Upper lobe of right lung (tissue), 1 donor: ENCODE results near the gene CKAP5. TPM values are rescaled to one million over a fixed set of nuclear protein-coding genes. Genes with fewer than 3 reads are reported as not detected.
"Not testable (repeated sequence)": the region's sequence is repeated elsewhere in the genome, so short reads cannot be mapped to it uniquely, and the experiment has no call there.

ENCODE experiments used
- ATAC-seq: fragments of 200-7000 bp; cut with Tn5 transposase; one replicate; pipeline ENCODE4 v1.9.1; 2020; ENCODE audit warnings: mild to moderate bottlenecking, moderate library complexity
- DNase-seq: peaks from one replicate; pipeline ENCODE4 v3.0.0-alpha.2; 2020
- H3K27ac ChIP-seq: fragments of 200-600 bp; one replicate; pipeline ENCODE4 v1.8.0; 2022
- H3K27me3 ChIP-seq: fragments of 200-600 bp; one replicate; pipeline ENCODE4 v1.8.0; 2022; ENCODE audit warnings: mild to moderate bottlenecking
- H3K36me3 ChIP-seq: fragments of 200-600 bp; one replicate; pipeline ENCODE4 v1.8.0; 2022
- H3K4me1 ChIP-seq: fragments of 200-600 bp; one replicate; pipeline ENCODE4 v1.8.0; 2022
- H3K4me3 ChIP-seq: fragments of 200-600 bp; one replicate; pipeline ENCODE4 v1.8.0; 2022; ENCODE audit warnings: mild to moderate bottlenecking
- H3K9me3 ChIP-seq: fragments of 200-600 bp; one replicate; pipeline ENCODE4 v1.8.0; 2022
- intact Hi-C: fragments of 100-400 bp; cut with DNase I; formaldehyde crosslinking; loops from one replicate; pipeline ENCODE4 v1.11.0; 2022
- total RNA-seq: library from RNA; stranded (reverse); fragmentation: NEBNext Ultra II Directional; extraction: Animal tissue kit (Norgen Biotek cat#: 25700); gene quantifications from one replicate; pipeline ENCODE4 v1.2.1, GENCODE V29; 2021
- TF ChIP-seq, protein P1 (sequence below): fragments of 200-600 bp; IDR thresholded peaks from one replicate; pipeline ENCODE4 v1.8.0; 2022; ENCODE audit warnings: antibody characterized with exemption
- donor health status: DM: no; HTN: yes; CAD: no; lungs with severe emphysema.

CKAP5 gene
- total RNA-seq, 1 donor from 2014 or later: 56.3 TPM

- no peak for ATAC-seq
- no peak overlapping the region for H3K27ac ChIP-seq
Observed at GRCh38 chr11:46722566-46723358, 123.3 kb downstream of the CKAP5 start.

GRCh38 chr11:46721286-46721685 lies 124.8 kb downstream of the CKAP5 start:
- TF ChIP-seq, protein P1, sequence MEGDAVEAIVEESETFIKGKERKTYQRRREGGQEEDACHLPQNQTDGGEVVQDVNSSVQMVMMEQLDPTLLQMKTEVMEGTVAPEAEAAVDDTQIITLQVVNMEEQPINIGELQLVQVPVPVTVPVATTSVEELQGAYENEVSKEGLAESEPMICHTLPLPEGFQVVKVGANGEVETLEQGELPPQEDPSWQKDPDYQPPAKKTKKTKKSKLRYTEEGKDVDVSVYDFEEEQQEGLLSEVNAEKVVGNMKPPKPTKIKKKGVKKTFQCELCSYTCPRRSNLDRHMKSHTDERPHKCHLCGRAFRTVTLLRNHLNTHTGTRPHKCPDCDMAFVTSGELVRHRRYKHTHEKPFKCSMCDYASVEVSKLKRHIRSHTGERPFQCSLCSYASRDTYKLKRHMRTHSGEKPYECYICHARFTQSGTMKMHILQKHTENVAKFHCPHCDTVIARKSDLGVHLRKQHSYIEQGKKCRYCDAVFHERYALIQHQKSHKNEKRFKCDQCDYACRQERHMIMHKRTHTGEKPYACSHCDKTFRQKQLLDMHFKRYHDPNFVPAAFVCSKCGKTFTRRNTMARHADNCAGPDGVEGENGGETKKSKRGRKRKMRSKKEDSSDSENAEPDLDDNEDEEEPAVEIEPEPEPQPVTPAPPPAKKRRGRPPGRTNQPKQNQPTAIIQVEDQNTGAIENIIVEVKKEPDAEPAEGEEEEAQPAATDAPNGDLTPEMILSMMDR: no peak
- no peaks in the 10 kb centered on the region for H3K4me1 ChIP-seq
- no peak overlapping the region for H3K4me3 ChIP-seq
- intact Hi-C loops: no loop called here
- no peak overlapping the region for H3K27ac ChIP-seq
- no peaks in the 10 kb centered on the region for H3K27me3 ChIP-seq
- no peaks in the 10 kb centered on the region for H3K9me3 ChIP-seq
- DNase-seq: no peak
- no peak for ATAC-seq
- no peaks in the 10 kb centered on the region for H3K36me3 ChIP-seq

More at GRCh38 chr11:46722566-46723358, 123.3 kb downstream of the CKAP5 start:
- Histone ChIP-seq H3K27me3 (no peaks in the 10 kb centered on the region), H3K9me3 (no peaks in the 10 kb centered on the region), H3K4me1 (no peaks in the 10 kb centered on the region), H3K36me3 (no peaks in the 10 kb centered on the region), H3K4me3 (no peak overlapping the region)
- DNase-seq: no peak
- TF ChIP-seq, protein P1: no peak
- intact Hi-C loops: no loop called here

DNA sequence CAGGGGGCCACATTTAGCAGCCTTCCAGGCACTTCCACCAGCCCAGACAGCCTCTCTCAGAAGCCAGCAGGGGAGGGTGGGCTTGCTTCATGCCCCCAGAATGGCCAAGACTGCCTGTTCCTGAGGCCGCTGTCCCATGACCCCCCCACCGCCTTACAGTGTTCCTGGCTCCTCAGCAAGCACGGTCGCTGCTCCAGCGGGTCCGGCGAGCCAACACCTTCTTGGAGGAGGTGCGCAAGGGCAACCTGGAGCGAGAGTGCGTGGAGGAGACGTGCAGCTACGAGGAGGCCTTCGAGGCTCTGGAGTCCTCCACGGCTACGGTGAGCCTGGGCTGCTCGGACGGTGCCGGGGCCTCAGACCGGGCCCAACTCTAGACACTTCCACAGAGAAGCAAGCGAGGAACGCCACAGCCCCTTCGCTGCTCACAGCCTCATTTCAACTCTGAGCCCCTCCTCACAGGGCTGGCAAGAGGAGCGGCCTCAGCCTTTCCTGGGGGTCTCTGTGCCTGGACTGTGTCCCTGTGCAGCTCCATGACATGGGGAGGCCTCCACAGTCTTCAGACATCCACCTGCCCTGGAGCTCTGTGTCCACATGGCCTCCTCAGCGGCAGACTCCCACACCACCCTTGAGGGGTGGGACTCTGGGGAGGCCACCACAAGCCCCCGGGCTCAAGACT lies 126.4 kb downstream of the CKAP5 start:
- intact Hi-C loops: no loop called here
- TF ChIP-seq, protein P1: no peak
- peak; percentile 6 for ATAC-seq

GRCh38 chr11:46719048-46719542 lies 127.0 kb downstream of the CKAP5 start, which contains the start of gene F2:
TSS of gene F2 (plus strand) at chr11:46719213. CDS start at chr11:46719236, 23 bp downstream.
- DNase-seq (no peak), ATAC-seq (peak; percentile 6)
- intact Hi-C loops: no loop called here
- no peaks in the 10 kb centered on the region for H3K27me3 ChIP-seq
- H3K4me1 ChIP-seq: no peaks in the 10 kb centered on the region
- H3K4me3 ChIP-seq: no peak within 1 kb of the TSS
- H3K27ac ChIP-seq: no peak within 1 kb of the TSS
- no peaks in the 10 kb centered on the region for H3K36me3 ChIP-seq
- no peaks in the 10 kb centered on the region for H3K9me3 ChIP-seq
- TF ChIP-seq, protein P1: no peak

More for the DNA sequence above, 126.4 kb downstream of the CKAP5 start:
- Histone ChIP-seq H3K27ac (no peak overlapping the region), H3K4me3 (no peak overlapping the region), H3K27me3 (no peaks in the 10 kb centered on the region), H3K4me1 (no peaks in the 10 kb centered on the region), H3K36me3 (no peaks in the 10 kb centered on the region), H3K9me3 (no peaks in the 10 kb centered on the region)
- no peak for DNase-seq

DNA sequence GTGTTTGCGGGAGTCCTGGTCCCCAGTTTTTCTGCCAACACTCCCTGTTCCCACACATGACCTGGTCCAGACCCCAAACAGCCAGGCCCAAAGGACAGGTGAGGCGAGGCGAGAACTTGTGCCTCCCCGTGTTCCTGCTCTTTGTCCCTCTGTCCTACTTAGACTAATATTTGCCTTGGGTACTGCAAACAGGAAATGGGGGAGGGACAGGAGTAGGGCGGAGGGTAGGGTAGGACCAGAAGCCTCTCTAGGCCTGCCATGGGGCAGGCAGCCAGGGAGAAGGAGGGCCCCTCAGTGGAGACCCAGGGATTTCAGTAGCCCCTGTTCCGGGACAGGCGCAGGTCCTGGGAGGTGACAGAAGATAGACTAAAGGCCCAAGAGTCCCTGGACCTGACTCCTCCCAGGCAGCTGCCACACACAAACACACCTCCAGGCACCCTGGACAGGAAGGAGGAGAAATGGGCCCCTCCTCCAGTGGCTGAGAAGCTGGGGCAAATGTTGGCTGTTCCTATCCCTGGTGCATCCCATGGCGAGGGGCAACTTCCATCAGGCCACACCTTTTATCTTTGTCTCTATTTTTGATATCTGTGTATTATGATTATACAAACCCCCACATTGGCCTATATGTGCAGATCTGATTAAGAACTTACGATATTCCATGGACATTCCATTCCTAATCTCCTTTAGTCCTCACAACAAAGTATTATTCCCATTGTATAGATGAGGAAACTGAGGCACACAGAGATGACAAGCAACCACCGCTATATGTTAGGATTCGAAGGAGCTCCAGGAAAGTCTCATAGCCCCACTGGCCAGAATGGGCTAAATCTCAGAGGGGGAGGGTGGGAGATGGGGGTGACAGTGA lies 127.7 kb downstream of the CKAP5 start:
- ATAC-seq (peak; percentile 76), DNase-seq (no peak)
- Histone ChIP-seq H3K27ac (no peak overlapping the region), H3K36me3 (no peaks in the 10 kb centered on the region), H3K27me3 (no peaks in the 10 kb centered on the region), H3K9me3 (no peaks in the 10 kb centered on the region), H3K4me3 (no peak overlapping the region), H3K4me1 (no peaks in the 10 kb centered on the region)
- intact Hi-C loops: no loop called here
- TF ChIP-seq, protein P1: no peak

- intact Hi-C loops, H3K36me3 ChIP-seq, DNase-seq, H3K27ac ChIP-seq, H3K4me1 ChIP-seq, H3K27me3 ChIP-seq, ATAC-seq, H3K4me3 ChIP-seq, H3K9me3 ChIP-seq: not testable (repeated sequence)
Observed at GRCh38 chr11:46717825-46718154, 128.3 kb downstream of the CKAP5 start.
